HG03196 (cell line): ENCODE data around the gene HSFY2.
"Not testable (repeated sequence)": the region's sequence is repeated elsewhere in the genome, so short reads cannot be mapped to it uniquely, and the experiment has no call there.

ENCODE experiments used
- ATAC-seq: cut with Tn5 transposase; IDR thresholded peaks from one replicate; pipeline ENCODE4 v1.9.1; 2021; ENCODE audit not compliant: unreplicated experiment

HSFY2 gene, protein sequence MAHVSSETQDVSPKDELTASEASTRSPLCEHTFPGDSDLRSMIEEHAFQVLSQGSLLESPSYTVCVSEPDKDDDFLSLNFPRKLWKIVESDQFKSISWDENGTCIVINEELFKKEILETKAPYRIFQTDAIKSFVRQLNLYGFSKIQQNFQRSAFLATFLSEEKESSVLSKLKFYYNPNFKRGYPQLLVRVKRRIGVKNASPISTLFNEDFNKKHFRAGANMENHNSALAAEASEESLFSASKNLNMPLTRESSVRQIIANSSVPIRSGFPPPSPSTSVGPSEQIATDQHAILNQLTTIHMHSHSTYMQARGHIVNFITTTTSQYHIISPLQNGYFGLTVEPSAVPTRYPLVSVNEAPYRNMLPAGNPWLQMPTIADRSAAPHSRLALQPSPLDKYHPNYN

DNA sequence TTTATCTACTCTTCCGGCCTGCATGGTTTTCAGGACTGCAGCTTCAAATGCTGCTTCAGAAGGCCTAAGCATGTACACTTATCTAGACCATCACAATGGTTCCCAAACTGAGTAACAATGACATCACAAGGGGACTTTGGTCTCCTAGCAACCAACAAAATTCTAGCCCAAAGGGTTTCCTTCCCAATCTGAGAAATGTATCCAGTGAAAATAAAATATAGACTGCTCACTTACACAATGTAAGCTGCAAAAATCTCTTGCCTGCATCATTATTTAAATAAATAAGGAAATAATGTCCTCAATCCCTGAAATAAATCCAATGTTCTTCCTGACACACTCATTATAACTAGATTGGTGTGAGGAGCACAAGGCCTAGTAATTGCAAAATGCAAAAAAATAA lies at the start of gene HSFY2:
HSFY2 (minus strand) TSS at position 101 of the 400 bp plus-strand sequence. CDS start 117 bp downstream, outside the sequence.
- not testable (repeated sequence) for ATAC-seq

DNA sequence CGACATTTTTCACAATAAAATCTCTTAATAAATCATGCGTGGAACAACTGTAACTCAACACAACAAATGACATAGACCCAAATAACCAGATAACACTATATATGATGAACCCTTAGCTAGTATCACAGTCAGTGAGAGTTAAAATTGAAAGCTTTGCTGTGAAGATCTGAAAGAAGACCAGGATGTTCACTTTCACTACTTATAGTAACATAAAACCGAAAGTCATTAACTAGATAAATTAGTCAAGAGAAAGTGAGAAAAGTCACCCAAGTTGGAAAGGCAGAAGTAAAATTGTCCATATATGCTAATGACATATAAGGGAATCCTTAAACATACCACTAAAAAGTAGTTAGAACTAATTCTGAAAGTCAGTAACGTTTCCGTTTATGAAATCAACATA lies 42.2 kb upstream of the HSFY2 start:
- ATAC-seq: not testable (repeated sequence)

DNA sequence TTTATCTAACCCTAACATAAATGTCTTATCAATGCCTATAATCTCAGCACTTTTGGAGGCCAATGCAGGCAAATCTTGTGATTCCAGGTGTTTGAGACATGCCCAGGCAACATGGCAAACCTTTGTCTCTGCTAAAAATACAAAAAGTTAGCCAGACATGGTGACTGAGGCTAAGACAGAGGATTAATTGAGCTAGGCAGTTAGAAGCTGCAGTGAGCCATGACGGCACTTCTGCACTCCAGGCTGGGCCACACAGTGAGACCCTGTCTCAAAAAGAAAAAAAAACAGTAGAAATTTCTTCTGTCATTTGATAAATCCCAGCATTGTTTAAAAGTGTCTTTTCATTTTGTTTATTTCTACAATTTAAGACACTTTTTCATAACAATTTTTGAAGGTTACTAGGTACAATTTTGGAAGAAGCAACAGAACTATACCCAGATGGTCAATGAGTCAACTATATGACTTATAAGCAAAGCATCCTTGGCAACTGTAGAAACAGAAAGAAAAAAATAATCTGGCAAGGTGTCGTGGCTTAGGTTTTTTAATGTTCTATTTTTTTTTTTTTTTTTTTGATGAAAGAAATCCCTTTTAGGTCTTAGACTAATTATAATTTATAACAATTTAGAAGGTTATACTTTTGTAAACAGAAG lies 15.3 kb upstream of the HSFY2 start:
- not testable (repeated sequence) for ATAC-seq

DNA sequence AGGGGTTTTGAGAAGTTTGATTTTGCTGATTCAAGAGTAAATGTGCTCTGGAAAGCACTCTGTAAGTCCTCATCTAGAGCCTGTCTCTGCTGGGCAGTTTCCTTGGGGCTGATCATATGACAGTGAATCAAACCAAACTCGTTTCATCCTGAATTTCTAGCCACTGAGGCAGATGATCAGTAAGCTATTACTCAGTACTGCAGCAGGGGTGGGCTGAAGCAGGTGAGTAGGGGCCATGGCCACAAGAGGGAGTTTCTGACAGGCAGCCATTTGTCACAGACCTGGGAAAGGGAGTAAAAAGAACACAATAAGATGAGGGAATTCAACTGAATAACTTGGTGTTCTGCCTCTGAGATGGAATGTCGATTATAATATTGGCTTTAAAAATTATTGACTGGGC lies 19.5 kb downstream of the HSFY2 start:
- not testable (repeated sequence) for ATAC-seq

- not testable (repeated sequence) for ATAC-seq
Observed at GRCh38 chrY:18753133-18753815, 20.3 kb downstream of the HSFY2 start.

DNA sequence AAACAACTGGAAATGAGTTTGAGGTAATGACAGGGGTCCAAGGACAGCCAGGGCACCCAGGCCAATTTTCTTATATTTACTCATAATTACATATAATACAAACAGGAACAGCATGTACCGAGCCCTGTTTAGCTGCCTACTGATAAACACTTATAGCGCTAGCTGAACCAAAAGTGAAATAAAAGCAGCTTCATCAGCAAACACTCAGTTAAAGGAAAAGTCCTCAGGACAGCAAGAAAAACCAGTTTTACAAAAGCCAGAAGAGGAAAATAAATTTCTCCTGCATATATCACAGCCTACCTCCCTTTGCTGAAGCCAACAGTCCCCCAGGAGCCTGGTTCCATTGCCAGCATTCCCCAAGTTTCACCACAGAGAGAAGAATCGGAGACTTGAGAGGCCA lies 49.8 kb downstream of the HSFY2 start:
- ATAC-seq: not testable (repeated sequence)
